GM12865 (cell line): ENCODE measurements around the gene ZFP37.
"Not testable (repeated sequence)": the region's sequence is repeated elsewhere in the genome, so short reads cannot be mapped to it uniquely, and the experiment has no call there.

Source experiments
- DNase-seq: peaks from one replicate; pipeline ENCODE4 v3.0.0; 2010; ENCODE audit warnings: low read depth
- H3K4me3 ChIP-seq: 2 replicates; pipeline ENCODE4 v1.5.1; 2011; ENCODE audit warnings: mild to moderate bottlenecking, low read depth, low read length, control low read depth
- TF ChIP-seq, protein P1 (sequence below): IDR thresholded peaks from 2 replicates; pipeline ENCODE4 v1.5.1; 2011; ENCODE audit warnings: low read length, control low read depth, low read depth, inconsistent platforms; ENCODE audit not compliant: insufficient read depth; ENCODE audit errors: missing control alignments

Gene ZFP37

DNA sequence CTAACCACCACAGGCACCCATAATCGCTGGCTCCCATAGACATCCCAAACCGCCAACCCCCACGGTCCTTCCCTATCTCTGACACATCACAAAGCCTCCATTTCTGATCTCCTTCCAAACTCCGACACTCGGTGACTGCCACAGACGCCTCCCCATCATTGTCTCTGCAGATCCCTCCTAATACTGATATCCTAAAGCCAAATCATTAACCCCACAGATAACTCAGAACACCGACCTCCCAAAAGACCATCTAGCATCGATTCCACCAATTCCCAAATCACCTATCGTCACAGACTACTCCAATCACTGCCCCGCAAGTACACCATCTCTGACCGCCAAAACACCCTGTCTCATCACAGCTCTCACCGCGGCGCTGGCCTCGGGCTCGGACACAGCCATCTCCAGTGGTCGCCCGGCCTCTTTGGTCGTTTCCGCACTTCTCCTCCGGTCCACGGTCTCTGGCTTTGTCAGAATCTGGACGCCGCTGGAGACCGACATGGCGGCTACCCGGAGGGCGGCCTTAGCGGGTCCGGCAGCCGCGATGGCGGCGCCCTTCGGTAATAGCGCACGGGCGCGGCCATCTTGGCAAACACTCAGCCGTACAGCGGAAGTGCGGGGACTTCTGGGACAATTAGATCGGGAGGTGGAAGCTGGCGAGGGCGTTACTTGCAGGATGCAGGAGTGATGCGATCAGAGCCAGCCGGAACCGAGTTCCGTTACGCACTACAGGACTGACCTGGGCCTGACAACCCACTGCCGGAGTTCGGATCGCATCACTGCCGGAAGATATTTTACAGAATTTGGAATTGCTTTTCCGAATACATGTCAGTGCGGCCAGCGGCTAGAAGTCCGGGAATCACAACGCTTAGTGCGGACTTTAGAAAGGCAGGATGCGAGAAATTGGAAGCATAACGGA is at the start of gene ZFP37:
TSS of gene ZFP37 (minus strand) at position 534 of the 916 bp plus-strand sequence. CDS start at position 498, 36 bp downstream.
- TF ChIP-seq, protein P1, sequence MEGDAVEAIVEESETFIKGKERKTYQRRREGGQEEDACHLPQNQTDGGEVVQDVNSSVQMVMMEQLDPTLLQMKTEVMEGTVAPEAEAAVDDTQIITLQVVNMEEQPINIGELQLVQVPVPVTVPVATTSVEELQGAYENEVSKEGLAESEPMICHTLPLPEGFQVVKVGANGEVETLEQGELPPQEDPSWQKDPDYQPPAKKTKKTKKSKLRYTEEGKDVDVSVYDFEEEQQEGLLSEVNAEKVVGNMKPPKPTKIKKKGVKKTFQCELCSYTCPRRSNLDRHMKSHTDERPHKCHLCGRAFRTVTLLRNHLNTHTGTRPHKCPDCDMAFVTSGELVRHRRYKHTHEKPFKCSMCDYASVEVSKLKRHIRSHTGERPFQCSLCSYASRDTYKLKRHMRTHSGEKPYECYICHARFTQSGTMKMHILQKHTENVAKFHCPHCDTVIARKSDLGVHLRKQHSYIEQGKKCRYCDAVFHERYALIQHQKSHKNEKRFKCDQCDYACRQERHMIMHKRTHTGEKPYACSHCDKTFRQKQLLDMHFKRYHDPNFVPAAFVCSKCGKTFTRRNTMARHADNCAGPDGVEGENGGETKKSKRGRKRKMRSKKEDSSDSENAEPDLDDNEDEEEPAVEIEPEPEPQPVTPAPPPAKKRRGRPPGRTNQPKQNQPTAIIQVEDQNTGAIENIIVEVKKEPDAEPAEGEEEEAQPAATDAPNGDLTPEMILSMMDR: no peak
- peak within 1 kb of the TSS; percentile 98 for H3K4me3 ChIP-seq
- peak; percentile 97 for DNase-seq

DNA sequence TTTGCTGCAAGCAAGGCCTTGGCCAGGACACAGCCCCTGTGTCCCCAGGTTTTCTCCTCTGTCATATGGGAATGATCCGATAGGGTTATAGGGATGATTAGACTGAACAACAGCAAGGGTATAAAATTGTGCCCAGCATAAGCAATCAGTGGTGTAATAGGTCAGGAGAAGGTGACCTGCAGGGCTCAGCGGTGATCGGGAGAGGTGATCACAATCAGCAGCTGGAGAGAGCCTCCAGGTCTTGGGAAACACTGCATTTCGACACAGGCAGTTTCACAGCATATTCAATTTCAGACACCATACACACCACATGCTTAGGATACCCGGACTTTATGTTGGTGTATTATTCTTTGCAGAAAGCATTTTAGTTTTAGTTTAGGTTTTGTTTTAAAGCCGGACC is 48.8 kb upstream of the ZFP37 start:
- not testable (repeated sequence) for DNase-seq, H3K4me3 ChIP-seq

DNA sequence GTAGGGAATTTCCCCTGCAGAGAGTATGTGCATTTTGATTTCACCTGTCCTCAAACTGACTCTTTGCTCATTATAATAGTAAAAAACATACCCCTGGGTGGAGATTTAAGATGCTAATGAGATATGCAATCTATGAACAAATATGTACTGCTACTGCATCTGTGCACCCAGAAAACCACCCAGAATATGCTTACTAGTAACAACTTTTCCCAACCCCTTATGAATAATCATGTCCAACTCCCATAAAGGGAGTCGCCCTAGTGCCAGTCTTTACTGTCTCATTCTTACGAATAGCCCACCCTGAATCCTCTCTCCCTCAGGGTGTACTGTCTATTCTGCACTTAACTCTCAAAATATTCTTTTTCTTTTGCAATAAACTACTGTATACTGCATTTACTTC is 39.0 kb upstream of the ZFP37 start:
- DNase-seq: no peak

DNA sequence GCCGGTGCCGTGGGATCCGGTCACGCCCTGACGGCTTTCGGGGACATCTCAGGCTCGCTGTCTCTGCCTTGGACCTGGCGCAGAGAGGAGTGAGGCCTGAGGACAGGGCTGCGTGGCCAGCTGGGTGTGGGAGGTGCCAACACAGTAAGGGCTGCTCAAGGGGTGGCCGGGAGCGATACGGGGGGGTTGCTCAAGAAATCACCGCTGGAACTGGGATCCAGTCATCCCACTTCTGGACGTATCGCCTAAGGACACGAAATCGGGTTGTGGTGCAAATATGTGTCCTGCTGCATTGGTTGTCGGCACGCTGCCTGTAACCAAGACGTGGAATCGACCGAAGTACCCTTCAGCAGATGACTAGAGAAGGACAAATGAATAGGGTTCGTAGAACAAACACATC is 33.4 kb upstream of the ZFP37 start:
- DNase-seq, H3K4me3 ChIP-seq: not testable (repeated sequence)

More for the DNA sequence above, 39.0 kb upstream of the ZFP37 start:
- no peak overlapping the region for H3K4me3 ChIP-seq
- TF ChIP-seq, protein P1: no peak

DNA sequence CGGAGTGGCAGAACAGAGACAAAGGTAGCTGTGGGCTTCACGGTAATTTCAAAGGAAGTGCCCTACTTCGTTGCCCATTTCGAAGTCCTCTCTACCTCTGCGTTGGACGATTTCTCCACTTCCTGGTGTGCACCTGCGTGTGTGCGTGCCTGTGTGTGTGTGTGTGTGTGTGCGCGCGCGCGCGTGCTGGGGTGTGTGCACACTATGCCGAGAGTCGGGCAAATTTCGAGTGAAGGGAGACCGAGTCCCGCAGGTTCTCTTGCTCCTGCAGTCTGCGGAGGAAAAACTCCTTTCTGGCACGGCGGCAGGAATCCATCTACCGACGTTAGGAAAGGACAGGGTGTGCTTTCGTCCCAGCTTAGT is 32.6 kb upstream of the ZFP37 start:
- not testable (repeated sequence) for H3K4me3 ChIP-seq, DNase-seq

DNA sequence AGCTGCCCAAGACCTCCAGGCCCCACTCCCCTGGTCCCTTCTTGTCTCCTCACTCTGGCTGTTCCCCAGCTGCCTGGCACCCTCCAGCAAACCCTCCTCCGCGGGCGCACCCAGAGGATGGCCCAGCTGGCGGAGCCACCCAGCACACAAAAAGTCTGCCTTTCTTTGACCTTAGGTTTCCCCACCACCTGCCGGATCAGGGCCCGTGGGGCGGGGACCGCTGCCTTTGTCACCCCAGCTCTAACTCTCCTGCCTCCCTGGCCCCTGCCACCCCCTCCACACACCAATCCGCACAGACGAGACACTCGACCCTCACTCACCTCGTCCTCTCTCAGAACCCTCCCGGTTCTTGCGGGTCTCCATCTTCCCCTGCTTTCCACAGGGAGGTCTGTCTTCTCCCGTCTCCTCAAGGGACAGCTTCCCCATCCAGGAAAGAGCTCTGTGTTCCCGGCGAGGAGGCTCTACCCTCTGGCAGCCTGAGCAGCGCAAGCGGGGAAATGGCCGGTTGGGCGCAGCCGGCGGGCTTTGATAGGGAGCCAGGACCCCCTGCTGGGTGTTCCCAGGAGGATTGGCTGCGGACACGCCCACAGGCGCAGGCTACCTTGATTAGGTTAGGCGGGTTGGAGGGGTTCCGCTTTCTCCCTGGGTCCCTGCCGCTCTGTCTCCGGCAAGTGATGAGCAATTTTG is 32.1 kb upstream of the ZFP37 start:
- not testable (repeated sequence) for DNase-seq, H3K4me3 ChIP-seq

DNA sequence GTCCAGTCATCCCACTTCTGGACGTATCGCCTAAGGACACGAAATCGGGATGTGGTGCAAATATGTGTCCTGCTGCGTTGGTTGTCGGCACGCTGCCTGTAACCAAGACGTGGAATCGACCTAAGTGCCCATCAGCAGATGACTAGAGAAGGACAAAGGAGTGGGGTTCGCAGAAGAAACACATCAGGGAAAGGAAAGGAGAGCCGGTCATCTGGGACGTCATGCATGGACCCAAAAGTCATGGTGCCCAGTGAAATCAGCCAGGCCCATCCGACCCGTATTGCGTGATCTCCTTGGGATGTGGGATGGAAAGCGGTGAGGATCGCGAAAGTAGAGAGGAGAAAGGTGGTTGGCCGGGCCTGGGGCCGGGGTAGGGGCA is 6.4 kb upstream of the ZFP37 start:
- not testable (repeated sequence) for H3K4me3 ChIP-seq, DNase-seq

DNA sequence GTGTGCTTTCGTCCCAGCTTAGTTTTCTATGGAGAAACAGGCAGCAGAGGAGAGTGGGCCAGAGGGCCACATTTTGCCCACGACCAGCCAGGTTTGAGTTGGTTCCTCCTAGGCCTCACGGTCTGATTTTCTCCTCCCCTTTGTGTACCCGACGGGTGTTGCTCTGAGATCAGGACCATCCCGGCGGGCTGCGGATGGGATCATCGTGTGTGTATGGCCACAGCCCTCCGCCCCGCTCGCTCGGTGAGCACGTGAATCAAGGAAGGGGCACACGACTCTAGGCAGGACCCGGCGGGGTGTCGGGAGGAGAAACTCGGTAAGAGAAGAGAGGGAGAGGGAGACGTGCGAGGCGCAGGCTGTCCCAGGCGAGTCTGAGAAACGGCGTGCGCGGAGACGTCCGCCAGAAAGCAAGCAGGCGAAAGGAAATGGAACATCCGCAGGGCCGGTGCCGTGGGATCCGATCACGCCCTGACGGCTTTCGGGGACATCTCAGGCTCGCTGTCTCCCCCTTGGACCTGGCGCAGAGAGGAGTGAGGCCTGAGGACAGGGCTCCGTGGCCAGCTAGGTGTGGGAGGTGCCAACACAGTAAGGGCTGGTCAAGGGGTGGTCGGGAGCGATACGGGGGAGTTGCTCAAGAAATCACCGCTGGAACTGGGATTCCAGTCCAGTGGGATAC is 5.9 kb upstream of the ZFP37 start:
- not testable (repeated sequence) for H3K4me3 ChIP-seq, DNase-seq

DNA sequence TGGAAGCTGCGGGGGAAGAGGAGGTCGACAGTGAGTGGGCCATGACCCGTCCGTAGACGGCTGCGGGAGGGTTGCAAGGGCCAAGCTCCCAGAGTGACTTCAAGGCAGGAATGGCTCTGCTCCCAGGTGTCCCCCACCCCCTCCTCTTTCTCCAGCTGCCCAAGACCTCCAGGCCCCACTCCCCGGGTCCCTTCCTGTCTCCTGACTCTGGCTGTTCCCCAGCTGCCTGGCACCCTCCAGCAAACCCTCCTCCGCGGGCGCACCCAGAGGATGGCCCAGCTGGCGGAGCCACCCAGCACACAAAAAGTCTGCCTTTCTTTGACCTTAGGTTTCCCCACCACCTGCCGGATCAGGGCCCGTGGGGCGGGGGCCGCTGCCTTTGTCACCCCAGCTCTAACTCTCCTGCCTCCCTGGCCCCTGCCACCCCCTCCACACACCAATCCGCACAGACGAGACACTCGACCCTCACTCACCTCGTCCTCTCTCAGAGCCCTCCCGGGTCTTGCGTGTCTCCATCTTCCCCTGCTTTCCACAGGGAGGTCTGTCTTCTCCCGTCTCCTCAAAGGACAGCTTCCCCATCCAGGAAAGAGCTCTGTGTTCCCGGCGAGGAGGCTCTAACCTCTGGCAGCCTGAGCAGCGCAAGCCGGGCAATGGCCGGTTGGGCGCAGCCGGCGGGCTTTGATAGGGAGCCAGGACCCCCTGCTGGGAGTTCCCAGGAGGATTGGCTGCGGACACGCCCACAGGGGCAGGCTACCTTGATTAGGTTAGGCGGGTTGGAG is 4.7 kb upstream of the ZFP37 start:
- not testable (repeated sequence) for H3K4me3 ChIP-seq, DNase-seq

DNA sequence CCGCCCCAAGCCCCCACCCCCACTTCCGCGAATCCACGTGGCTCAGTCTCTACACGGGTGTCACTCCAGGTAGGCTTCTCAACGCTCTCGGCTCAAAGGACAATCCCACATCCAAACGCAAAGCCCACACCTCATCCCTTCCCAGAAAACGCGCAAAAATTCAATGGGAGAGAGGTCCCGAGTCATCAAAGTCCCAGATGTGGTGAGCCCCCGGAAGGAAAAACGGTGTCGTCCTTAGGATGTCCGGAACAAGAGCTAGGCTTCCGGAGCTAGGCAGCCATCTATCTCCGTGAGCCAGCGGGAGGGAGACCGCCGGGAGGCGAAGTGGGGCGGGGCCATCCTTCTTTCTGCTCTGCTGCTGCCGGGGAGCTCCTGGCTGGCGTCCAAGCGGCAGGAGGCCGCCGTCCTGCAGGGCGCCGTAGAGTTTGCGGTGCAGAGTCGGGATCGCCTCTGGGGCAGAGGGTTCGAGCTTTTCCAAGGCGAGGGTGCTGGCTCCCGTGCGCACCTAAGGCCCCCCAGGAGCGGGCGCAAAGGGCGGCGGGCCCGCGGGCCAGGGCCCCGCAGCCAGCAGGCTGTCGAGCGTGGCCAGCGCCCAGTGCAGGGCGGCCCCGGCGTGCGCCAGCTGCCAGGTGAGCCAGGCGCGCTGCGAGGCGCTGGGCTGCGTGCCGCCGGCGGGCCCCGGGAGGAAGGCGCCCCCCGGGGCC is 3.2 kb upstream of the ZFP37 start:
- DNase-seq, H3K4me3 ChIP-seq: not testable (repeated sequence)
